ENCODE data around the gene TSEN54.

TSEN54 gene

GRCh38 chr17:75525806-75526554 lies 9.7 kb downstream of the TSEN54 start:
- TF ChIP-seq CTCF (IDR thresholded peaks at IDR 0.05) = no peak
- H3K27ac Mint-ChIP-seq = no peak overlapping the region

GRCh38 chr17:75526555-75527270 lies 10.4 kb downstream of the TSEN54 start:
- Mint-ChIP-seq H3K27ac (no peak overlapping the region), H3K4me1 (peaks cover 5% of the 10 kb centered on the region), H3K36me3 (ENCODE audit: low read depth) (peaks cover 13% of the 10 kb centered on the region), H3K4me3 (peak overlapping the region; percentile 69), H3K27me3 (ENCODE audit: low read depth, poor library complexity) (peaks cover 50% of the 10 kb centered on the region), H3K9me3 (no peaks in the 10 kb centered on the region)
- no peak for TF ChIP-seq CTCF (IDR thresholded peaks at IDR 0.05)
- DNase-seq = no peak

More at GRCh38 chr17:75525806-75526554, 9.7 kb downstream of the TSEN54 start:
- Mint-ChIP-seq H3K27me3 (ENCODE audit: low read depth, poor library complexity) (peaks cover 50% of the 10 kb centered on the region), H3K9me3 (no peaks in the 10 kb centered on the region), H3K4me3 (peak overlapping the region; percentile 72), H3K4me1 (peaks cover 5% of the 10 kb centered on the region), H3K36me3 (ENCODE audit: low read depth) (peaks cover 13% of the 10 kb centered on the region)
- DNase-seq = peak; percentile 48

GRCh38 chr17:75530837-75531720 lies 14.8 kb downstream of the TSEN54 start:
- no peak overlapping the region for H3K27ac Mint-ChIP-seq
- H3K4me3 Mint-ChIP-seq = no peak overlapping the region
- peaks cover 13% of the 10 kb centered on the region for H3K4me1 Mint-ChIP-seq
- H3K9me3 Mint-ChIP-seq = no peaks in the 10 kb centered on the region
- TF ChIP-seq CTCF (IDR thresholded peaks at IDR 0.05) = no peak
- H3K27me3 Mint-ChIP-seq (ENCODE audit: low read depth, poor library complexity) = peaks cover 28% of the 10 kb centered on the region
- no peak for DNase-seq
- H3K36me3 Mint-ChIP-seq (ENCODE audit: low read depth) = no peaks in the 10 kb centered on the region

GRCh38 chr17:75531721-75532072 lies 15.4 kb downstream of the TSEN54 start:
- Mint-ChIP-seq H3K4me1 (peaks cover 8% of the 10 kb centered on the region), H3K9me3 (no peaks in the 10 kb centered on the region), H3K27ac (no peak overlapping the region), H3K27me3 (ENCODE audit: low read depth, poor library complexity) (peaks cover 22% of the 10 kb centered on the region), H3K4me3 (no peak overlapping the region), H3K36me3 (ENCODE audit: low read depth) (no peaks in the 10 kb centered on the region)
- no peak for TF ChIP-seq CTCF (IDR thresholded peaks at IDR 0.05)
- DNase-seq = no peak

- no peaks in the 10 kb centered on the region for H3K9me3 Mint-ChIP-seq
- H3K4me3 Mint-ChIP-seq = no peak overlapping the region
- H3K27me3 Mint-ChIP-seq (ENCODE audit: low read depth, poor library complexity) = peaks cover 4% of the 10 kb centered on the region
- H3K36me3 Mint-ChIP-seq (ENCODE audit: low read depth) = no peaks in the 10 kb centered on the region
- no peak overlapping the region for H3K27ac Mint-ChIP-seq
- TF ChIP-seq CTCF (IDR thresholded peaks at IDR 0.05) = no peak
- peaks cover 16% of the 10 kb centered on the region for H3K4me1 Mint-ChIP-seq
- no peak for DNase-seq
Observed at GRCh38 chr17:75535119-75535537, 18.8 kb downstream of the TSEN54 start.

Measured in nephron progenitor cell (in vitro differentiated cells).